NCI-H2171 treated with DMSO at 0.1 percent for 48 hours (cell line): ENCODE data around the gene CYB561D1.

Source experiments
- DNase-seq: peaks from one replicate; lab custom pipeline; 2025; lab: John Stamatoyannopoulos, UW

The CYB561D1 gene

GRCh38 chr1:109481646-109482045 lies 12.2 kb upstream of the CYB561D1 start:
- DNase-seq: no peak

- peak; percentile 55 for DNase-seq
Measured at GRCh38 chr1:109482242-109482641, 11.7 kb upstream of the CYB561D1 start.

GRCh38 chr1:109482791-109483671 lies 10.9 kb upstream of the CYB561D1 start:
- peak; percentile 93 for DNase-seq

- DNase-seq: peak; percentile 93
Measured at GRCh38 chr1:109483672-109484518, 10.0 kb upstream of the CYB561D1 start, which contains the start of gene ATXN7L2. Gene ATXN7L2, plus strand, starts transcription at chr1:109483905. Its CDS starts 49 bp downstream, at chr1:109483954.

- peak; percentile 47 for DNase-seq
Measured at GRCh38 chr1:109484519-109484975, 9.3 kb upstream of the CYB561D1 start.

GRCh38 chr1:109485001-109485400 lies 8.9 kb upstream of the CYB561D1 start:
- DNase-seq: peak; percentile 23

- DNase-seq: no peak
Measured at GRCh38 chr1:109487261-109487660, 6.6 kb upstream of the CYB561D1 start.

- no peak for DNase-seq
Measured at GRCh38 chr1:109488201-109488600, 5.7 kb upstream of the CYB561D1 start.

GRCh38 chr1:109488696-109489095 lies 5.2 kb upstream of the CYB561D1 start:
- no peak for DNase-seq

GRCh38 chr1:109490029-109490933 lies 3.6 kb upstream of the CYB561D1 start:
- DNase-seq: peak; percentile 68

- DNase-seq: no peak
Measured at GRCh38 chr1:109490934-109491302, 3.0 kb upstream of the CYB561D1 start.

GRCh38 chr1:109491372-109491771 lies 2.5 kb upstream of the CYB561D1 start:
- no peak for DNase-seq

- DNase-seq: no peak
Measured at GRCh38 chr1:109492779-109493178, 1.1 kb upstream of the CYB561D1 start.

GRCh38 chr1:109493227-109493626 lies 667 bp upstream of the CYB561D1 start:
- DNase-seq: no peak

GRCh38 chr1:109495738-109496137 lies 1.8 kb downstream of the CYB561D1 start:
- no peak for DNase-seq

GRCh38 chr1:109497449-109498160 lies 3.7 kb downstream of the CYB561D1 start:
- DNase-seq: peak; percentile 28

GRCh38 chr1:109498161-109498801 lies 4.4 kb downstream of the CYB561D1 start:
- peak; percentile 91 for DNase-seq

- no peak for DNase-seq
Measured at GRCh38 chr1:109499081-109499480, 5.2 kb downstream of the CYB561D1 start.

- peak; percentile 37 for DNase-seq
Measured at GRCh38 chr1:109499661-109500536, 6.0 kb downstream of the CYB561D1 start.
